ENCODE measurements around the gene MAP3K4.
A peak's percentile ranks its signal among the peaks of the same experiment; 100 is the strongest.

The MAP3K4 gene

GRCh38 chr6:161011492-161012480 is 20.2 kb downstream of the MAP3K4 start:
- in situ Hi-C loops (cut with HindIII; ENCODE audit: low pct_ligation_motif_present, low sequenced_read_pairs) = no loop called here
- TF ChIP-seq CTCF (IDR thresholded peaks at IDR 0.05; ENCODE audit: low read depth, low read length, missing control alignments) = no peak
- no peak overlapping the region for H3K4me3 ChIP-seq (ENCODE audit: low read depth, low read length)

GRCh38 chr6:161013695-161014094 is 22.1 kb downstream of the MAP3K4 start:
- DNase-seq = no peak

More at GRCh38 chr6:161011492-161012480, 20.2 kb downstream of the MAP3K4 start:
- no peaks in the 10 kb centered on the region for H3K36me3 ChIP-seq (replicated peaks)
- peak; percentile 14 for DNase-seq
- H3K27ac ChIP-seq = peak overlapping the region; percentile 70
- no peaks in the 10 kb centered on the region for H3K27me3 ChIP-seq (replicated peaks)

GRCh38 chr6:161017766-161018564 is 26.4 kb downstream of the MAP3K4 start:
- H3K4me3 ChIP-seq (ENCODE audit: low read depth, low read length) = no peak overlapping the region
- in situ Hi-C loops (cut with HindIII; ENCODE audit: low pct_ligation_motif_present, low sequenced_read_pairs) = no loop called here
- no peaks in the 10 kb centered on the region for H3K36me3 ChIP-seq (replicated peaks)
- no peak for TF ChIP-seq CTCF (IDR thresholded peaks at IDR 0.05; ENCODE audit: low read depth, low read length, missing control alignments)
- DNase-seq = no peak
- H3K27ac ChIP-seq = no peak overlapping the region
- no peaks in the 10 kb centered on the region for H3K27me3 ChIP-seq (replicated peaks)

More at GRCh38 chr6:161013695-161014094, 22.1 kb downstream of the MAP3K4 start:
- in situ Hi-C loops (cut with HindIII; ENCODE audit: low pct_ligation_motif_present, low sequenced_read_pairs) = no loop called here
- Histone ChIP-seq H3K4me3 (ENCODE audit: low read depth, low read length) (no peak overlapping the region), H3K36me3 (replicated peaks) (no peaks in the 10 kb centered on the region), H3K27ac (no peak overlapping the region), H3K27me3 (replicated peaks) (no peaks in the 10 kb centered on the region)
- TF ChIP-seq CTCF (IDR thresholded peaks at IDR 0.05; ENCODE audit: low read depth, low read length, missing control alignments) = no peak

GRCh38 chr6:161019324-161019839 is 27.8 kb downstream of the MAP3K4 start:
- Histone ChIP-seq H3K27ac (no peak overlapping the region), H3K27me3 (replicated peaks) (no peaks in the 10 kb centered on the region), H3K4me3 (ENCODE audit: low read depth, low read length) (no peak overlapping the region), H3K36me3 (replicated peaks) (no peaks in the 10 kb centered on the region)
- no peak for DNase-seq
- in situ Hi-C loops (cut with HindIII; ENCODE audit: low pct_ligation_motif_present, low sequenced_read_pairs) = no loop called here
- TF ChIP-seq CTCF (IDR thresholded peaks at IDR 0.05; ENCODE audit: low read depth, low read length, missing control alignments) = no peak

- DNase-seq = no peak
- H3K27me3 ChIP-seq (replicated peaks) = no peaks in the 10 kb centered on the region
- in situ Hi-C loops (cut with HindIII; ENCODE audit: low pct_ligation_motif_present, low sequenced_read_pairs) = no loop called here
- no peaks in the 10 kb centered on the region for H3K36me3 ChIP-seq (replicated peaks)
- TF ChIP-seq CTCF (IDR thresholded peaks at IDR 0.05; ENCODE audit: low read depth, low read length, missing control alignments) = no peak
- H3K4me3 ChIP-seq (ENCODE audit: low read depth, low read length) = no peak overlapping the region
- no peak overlapping the region for H3K27ac ChIP-seq
Measured at GRCh38 chr6:161021543-161021942, 30.0 kb downstream of the MAP3K4 start.

Measured in brain microvascular endothelial cell (primary cell).